ENCODE results near the gene LACRT. TPM values are rescaled to one million over a fixed set of nuclear protein-coding genes. Genes with fewer than 3 reads are reported as not detected.

Gene LACRT
- total RNA-seq, 1 experiment from 2014 or later, result not detected

DNA sequence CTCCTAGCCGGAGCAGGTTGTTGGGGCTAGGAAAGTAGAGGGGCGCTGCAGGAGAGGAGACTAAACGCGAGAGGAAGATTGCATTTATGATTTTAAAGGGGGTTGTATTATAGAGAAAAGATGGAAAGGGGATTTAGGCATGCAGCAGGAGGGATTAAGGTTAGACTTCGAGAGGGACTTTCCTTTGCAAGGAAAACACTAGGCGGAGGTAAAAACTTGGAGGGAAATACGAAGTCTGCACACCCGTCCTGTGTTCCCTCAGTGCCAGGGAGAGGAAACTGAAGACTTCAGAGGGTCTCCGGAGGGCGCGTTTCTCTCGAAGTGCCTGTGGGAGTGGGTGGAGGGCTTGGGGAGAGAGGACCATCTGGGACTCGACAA is 45.8 kb downstream of the LACRT start:
- TF ChIP-seq GTF2I (CRISPR knock-in tag; conservative IDR thresholded peaks at IDR 0.05) (peak; percentile 84), FOXK1 (CRISPR knock-in tag; IDR thresholded peaks at IDR 0.05) (no peak)
- TF ChIP-seq, protein P1, sequence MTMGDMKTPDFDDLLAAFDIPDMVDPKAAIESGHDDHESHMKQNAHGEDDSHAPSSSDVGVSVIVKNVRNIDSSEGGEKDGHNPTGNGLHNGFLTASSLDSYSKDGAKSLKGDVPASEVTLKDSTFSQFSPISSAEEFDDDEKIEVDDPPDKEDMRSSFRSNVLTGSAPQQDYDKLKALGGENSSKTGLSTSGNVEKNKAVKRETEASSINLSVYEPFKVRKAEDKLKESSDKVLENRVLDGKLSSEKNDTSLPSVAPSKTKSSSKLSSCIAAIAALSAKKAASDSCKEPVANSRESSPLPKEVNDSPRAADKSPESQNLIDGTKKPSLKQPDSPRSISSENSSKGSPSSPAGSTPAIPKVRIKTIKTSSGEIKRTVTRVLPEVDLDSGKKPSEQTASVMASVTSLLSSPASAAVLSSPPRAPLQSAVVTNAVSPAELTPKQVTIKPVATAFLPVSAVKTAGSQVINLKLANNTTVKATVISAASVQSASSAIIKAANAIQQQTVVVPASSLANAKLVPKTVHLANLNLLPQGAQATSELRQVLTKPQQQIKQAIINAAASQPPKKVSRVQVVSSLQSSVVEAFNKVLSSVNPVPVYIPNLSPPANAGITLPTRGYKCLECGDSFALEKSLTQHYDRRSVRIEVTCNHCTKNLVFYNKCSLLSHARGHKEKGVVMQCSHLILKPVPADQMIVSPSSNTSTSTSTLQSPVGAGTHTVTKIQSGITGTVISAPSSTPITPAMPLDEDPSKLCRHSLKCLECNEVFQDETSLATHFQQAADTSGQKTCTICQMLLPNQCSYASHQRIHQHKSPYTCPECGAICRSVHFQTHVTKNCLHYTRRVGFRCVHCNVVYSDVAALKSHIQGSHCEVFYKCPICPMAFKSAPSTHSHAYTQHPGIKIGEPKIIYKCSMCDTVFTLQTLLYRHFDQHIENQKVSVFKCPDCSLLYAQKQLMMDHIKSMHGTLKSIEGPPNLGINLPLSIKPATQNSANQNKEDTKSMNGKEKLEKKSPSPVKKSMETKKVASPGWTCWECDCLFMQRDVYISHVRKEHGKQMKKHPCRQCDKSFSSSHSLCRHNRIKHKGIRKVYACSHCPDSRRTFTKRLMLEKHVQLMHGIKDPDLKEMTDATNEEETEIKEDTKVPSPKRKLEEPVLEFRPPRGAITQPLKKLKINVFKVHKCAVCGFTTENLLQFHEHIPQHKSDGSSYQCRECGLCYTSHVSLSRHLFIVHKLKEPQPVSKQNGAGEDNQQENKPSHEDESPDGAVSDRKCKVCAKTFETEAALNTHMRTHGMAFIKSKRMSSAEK (CRISPR knock-in tag; IDR thresholded peaks at IDR 0.05; ENCODE audit: borderline replicate concordance), result no peak
- no peaks in the 10 kb centered on the region for H3K9me3 Mint-ChIP-seq
- ChIA-PET POLR2A (interaction anchor here (0.6 kb wide), 1 partner anchor 9 kb away, joined by 3 read pairs; no protein-coding TSS in a partner anchor), CTCF (interaction anchor here (0.5 to 3.1 kb wide), 7 partner anchors 8 to 113 kb away, joined by 3 to 26 read pairs (median 5); no protein-coding TSS in a partner anchor)
- H3K27me3 Mint-ChIP-seq (ENCODE audit: low read depth), result peaks cover 84% of the 10 kb centered on the region
- peaks cover 51% of the 10 kb centered on the region for H3K4me1 Mint-ChIP-seq
- H3K4me3 Mint-ChIP-seq, result peak overlapping the region; percentile 73
- H3K36me3 Mint-ChIP-seq, result no peaks in the 10 kb centered on the region
- DNase-seq (ENCODE audit: low spot score), result no peak
- no peak for ATAC-seq
- H3K27ac Mint-ChIP-seq, result no peak overlapping the region

DNA sequence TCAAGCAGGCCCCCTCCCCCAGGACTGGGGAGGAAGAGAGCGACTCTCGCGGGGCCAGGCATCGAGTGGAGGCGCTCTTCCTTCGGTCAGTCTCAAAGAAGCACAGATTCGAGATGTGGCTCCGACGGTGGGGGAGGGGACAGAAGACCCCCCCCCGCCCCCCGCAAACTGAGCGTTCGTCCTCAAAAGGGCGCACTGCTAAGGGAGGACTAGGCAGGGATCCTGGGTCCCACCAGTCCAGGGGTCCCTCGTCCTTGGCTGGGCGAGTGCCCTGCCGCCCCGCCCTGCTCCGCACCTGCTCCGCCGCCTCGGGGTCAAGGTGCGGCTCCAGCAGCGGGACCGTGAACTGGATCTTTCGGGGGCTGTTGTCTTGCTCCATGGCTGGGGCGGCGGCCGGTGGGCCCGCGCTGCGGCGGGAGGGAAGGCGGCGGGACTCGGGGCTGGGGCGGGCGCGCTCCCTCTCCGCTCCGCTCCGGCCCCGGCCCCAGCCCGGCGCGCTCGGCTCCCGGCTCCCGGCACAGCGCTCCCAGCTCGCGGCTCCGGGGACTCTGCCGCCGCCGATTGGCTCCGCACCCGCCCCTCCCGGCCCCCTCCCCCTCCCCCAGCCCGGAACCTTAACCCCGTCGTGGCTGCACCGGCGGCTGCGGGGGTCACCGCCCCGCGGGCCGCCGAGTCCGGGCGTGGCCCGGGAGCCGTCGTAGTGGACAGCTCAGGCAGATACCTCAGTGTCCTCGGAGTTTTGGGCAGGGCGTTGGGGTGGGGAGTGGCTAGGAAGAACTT is 46.4 kb downstream of the LACRT start, which contains the start of gene PPP1R1A:
PPP1R1A (minus strand) TSS at position 550 of the 780 bp plus-strand sequence; CDS start at position 379, 171 bp downstream.
- Mint-ChIP-seq H3K36me3 (no peaks in the 10 kb centered on the region), H3K4me1 (peaks cover 57% of the 10 kb centered on the region), H3K27ac (no peak within 1 kb of the TSS), H3K27me3 (ENCODE audit: low read depth) (peaks cover 78% of the 10 kb centered on the region), H3K9me3 (no peaks in the 10 kb centered on the region), H3K4me3 (peak within 1 kb of the TSS; percentile 73)
- peak; percentile 53 for DNase-seq (ENCODE audit: low spot score)
- peak; percentile 50; the same call in 1 of the 2 replicates for TF ChIP-seq ZNF281 (CRISPR knock-in tag; IDR thresholded peaks at IDR 0.05)
- TF ChIP-seq, protein P2, sequence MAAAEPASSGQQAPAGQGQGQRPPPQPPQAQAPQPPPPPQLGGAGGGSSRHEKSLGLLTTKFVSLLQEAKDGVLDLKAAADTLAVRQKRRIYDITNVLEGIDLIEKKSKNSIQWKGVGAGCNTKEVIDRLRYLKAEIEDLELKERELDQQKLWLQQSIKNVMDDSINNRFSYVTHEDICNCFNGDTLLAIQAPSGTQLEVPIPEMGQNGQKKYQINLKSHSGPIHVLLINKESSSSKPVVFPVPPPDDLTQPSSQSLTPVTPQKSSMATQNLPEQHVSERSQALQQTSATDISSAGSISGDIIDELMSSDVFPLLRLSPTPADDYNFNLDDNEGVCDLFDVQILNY (CRISPR knock-in tag; IDR thresholded peaks at IDR 0.05), result no peak
- TF ChIP-seq ELF4 (CRISPR knock-in tag; IDR thresholded peaks at IDR 0.05; ENCODE audit: low read depth), result no peak
- TF ChIP-seq TEAD1 (CRISPR knock-in tag; IDR thresholded peaks at IDR 0.05), result peak; percentile 18; the same call in 1 of the 2 replicates
- TF ChIP-seq ZNF671 (CRISPR knock-in tag; IDR thresholded peaks at IDR 0.05), result no peak
- TF ChIP-seq ATF2 (CRISPR knock-in tag; IDR thresholded peaks at IDR 0.05; ENCODE audit: borderline replicate concordance, low read depth), result no peak
- CTCF ChIA-PET, result interaction anchor here (0.7 to 3.1 kb wide), 10 partner anchors 9 to 189 kb away, joined by 3 to 26 read pairs (median 4); no protein-coding TSS in a partner anchor
- peak; percentile 65 for ATAC-seq
- POLR2A ChIA-PET, result interaction anchor here (0.6 kb wide), 1 partner anchor 8 kb away, joined by 3 read pairs; no protein-coding TSS in a partner anchor

- H3K9me3 Mint-ChIP-seq, result no peaks in the 10 kb centered on the region
- ChIA-PET CTCF (interaction anchor here (1.0 to 3.1 kb wide), 9 partner anchors 8 to 188 kb away, joined by 3 to 26 read pairs (median 4); no protein-coding TSS in a partner anchor), POLR2A (no interaction called here)
- H3K27ac Mint-ChIP-seq, result no peak overlapping the region
- H3K4me1 Mint-ChIP-seq, result peaks cover 63% of the 10 kb centered on the region
- H3K4me3 Mint-ChIP-seq, result peak overlapping the region; percentile 71
- DNase-seq (ENCODE audit: low spot score) (no peak), ATAC-seq (peak; percentile 23)
- H3K36me3 Mint-ChIP-seq, result no peaks in the 10 kb centered on the region
- peaks cover 69% of the 10 kb centered on the region for H3K27me3 Mint-ChIP-seq (ENCODE audit: low read depth)
- no peak for TF ChIP-seq GABPB1 (CRISPR knock-in tag; IDR thresholded peaks at IDR 0.05)
- no peak for TF ChIP-seq MXD4 (CRISPR knock-in tag; IDR thresholded peaks at IDR 0.05; ENCODE audit: borderline replicate concordance)
- TF ChIP-seq, protein P3, sequence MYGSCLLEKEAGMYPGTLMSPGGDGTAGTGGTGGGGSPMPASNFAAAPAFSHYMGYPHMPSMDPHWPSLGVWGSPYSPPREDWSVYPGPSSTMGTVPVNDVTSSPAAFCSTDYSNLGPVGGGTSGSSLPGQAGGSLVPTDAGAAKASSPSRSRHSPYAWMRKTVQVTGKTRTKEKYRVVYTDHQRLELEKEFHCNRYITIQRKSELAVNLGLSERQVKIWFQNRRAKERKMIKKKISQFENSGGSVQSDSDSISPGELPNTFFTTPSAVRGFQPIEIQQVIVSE (CRISPR knock-in tag; IDR thresholded peaks at IDR 0.05; ENCODE audit: borderline replicate concordance), result no peak
- TF ChIP-seq ZNF396 (CRISPR knock-in tag; IDR thresholded peaks at IDR 0.05; ENCODE audit: borderline replicate concordance), result no peak
- TF ChIP-seq HMGXB4 (CRISPR knock-in tag; IDR thresholded peaks at IDR 0.05), result no peak
- TF ChIP-seq ZNF317 (CRISPR knock-in tag; IDR thresholded peaks at IDR 0.05; ENCODE audit: borderline replicate concordance, low read depth), result no peak
- no peak for TF ChIP-seq ATF1 (CRISPR knock-in tag; IDR thresholded peaks at IDR 0.05)
Measured at GRCh38 chr12:54587315-54587873, 47.3 kb downstream of the LACRT start.

All from WTC11 (cell line).